Activated CD8-positive, alpha-beta T cell treated with anti-CD3 and anti-CD28 coated beads for 36 hours (primary cell): Measurements from ENCODE around the gene IGF2BP3. TPM values are rescaled to one million over a fixed set of nuclear protein-coding genes. Genes with fewer than 3 reads are reported as not detected.

ENCODE experiments used
- ATAC-seq: fragments of 200-7000 bp; cut with Tn5 transposase; one replicate; pipeline ENCODE4 v1.10.0; 2021; ENCODE audit warnings: mild to moderate bottlenecking, moderate library complexity
- CTCF ChIA-PET: fragments of 350-600 bp; sonication (Branson Sonifier 250); formaldehyde crosslinking; loops from one replicate; lab custom pipeline; 2021; ENCODE audit warnings: antibody characterized with exemption; lab: Charles Lee
- POLR2A ChIA-PET: fragments of 350-600 bp; sonication (Branson Sonifier 250); formaldehyde crosslinking; loops from one replicate; lab custom pipeline; 2021; ENCODE audit warnings: antibody characterized with exemption; lab: Charles Lee
- DNase-seq: peaks from one replicate; pipeline ENCODE4 v3.0.0-alpha.2; 2020
- H3K27ac Mint-ChIP-seq: one replicate; pipeline ENCODE4 v1.8.0; 2021; ENCODE audit warnings: mild to moderate bottlenecking, mixed read lengths
- H3K27me3 Mint-ChIP-seq: one replicate; pipeline ENCODE4 v1.8.0; 2021; ENCODE audit warnings: mixed read lengths
- H3K36me3 Mint-ChIP-seq: one replicate; pipeline ENCODE4 v1.8.0; 2021; ENCODE audit warnings: low read depth, mixed read lengths
- H3K4me1 Mint-ChIP-seq: one replicate; pipeline ENCODE4 v1.8.0; 2021; ENCODE audit warnings: low read depth, mixed read lengths
- H3K4me3 Mint-ChIP-seq: one replicate; pipeline ENCODE4 v1.8.0; 2021; ENCODE audit warnings: mild to moderate bottlenecking, moderate library complexity, mixed read lengths
- H3K9me3 Mint-ChIP-seq: one replicate; pipeline ENCODE4 v1.8.0; 2021; ENCODE audit warnings: mixed read lengths
- CTCF ChIP-seq: fragments of 200-600 bp; IDR thresholded peaks from one replicate; pipeline ENCODE4 v1.8.0; 2022; ENCODE audit warnings: antibody characterized with exemption, mild to moderate bottlenecking
- intact Hi-C: fragments of 100-400 bp; cut with micrococcal nuclease; formaldehyde crosslinking; loops from one replicate; pipeline ENCODE4 v1.10.0; 2022
- total RNA-seq, 2 experiments: library from RNA; stranded (reverse); gene quantifications; one replicate each; pipeline ENCODE4 v1.2.3, GENCODE V29; 2021

The IGF2BP3 gene
- total RNA-seq, 2 experiments from 2014 or later = 0.61 to 1.1 TPM

GRCh38 chr7:23347033-23347681, 123.1 kb downstream of the IGF2BP3 start:
- H3K4me1 Mint-ChIP-seq = peaks cover 44% of the 10 kb centered on the region
- H3K27ac Mint-ChIP-seq = peak overlapping the region; percentile 37
- H3K36me3 Mint-ChIP-seq = no peaks in the 10 kb centered on the region
- peak overlapping the region; percentile 24 for H3K4me3 Mint-ChIP-seq
- ChIA-PET CTCF (interaction anchor here (0.7 to 6.1 kb wide), 10 partner anchors 11 to 198 kb away, joined by 3 to 57 read pairs (median 5); no protein-coding TSS in a partner anchor), POLR2A (interaction anchor here (0.9 to 1.2 kb wide), 3 partner anchors 34 to 194 kb away, joined by 3 to 4 read pairs (median 3); no protein-coding TSS in a partner anchor)
- no peaks in the 10 kb centered on the region for H3K9me3 Mint-ChIP-seq
- H3K27me3 Mint-ChIP-seq = no peaks in the 10 kb centered on the region
- ATAC-seq (no peak), DNase-seq (no peak)
- no peak for TF ChIP-seq CTCF
- intact Hi-C loops = loop anchor here (5.0 kb wide), 1 partner anchor 70 kb away; no protein-coding TSS in a partner anchor

GRCh38 chr7:23346316-23346715, 124.0 kb downstream of the IGF2BP3 start:
- H3K27me3 Mint-ChIP-seq = no peaks in the 10 kb centered on the region
- ChIA-PET POLR2A (interaction anchor here (1.2 to 1.7 kb wide), 3 partner anchors 30 to 73 kb away, joined by 3 to 4 read pairs (median 4); partner anchors contain the start of gene MALSU1), CTCF (interaction anchor here (0.6 to 6.1 kb wide), 15 partner anchors 10 to 199 kb away, joined by 3 to 57 read pairs (median 4); partner anchors contain the start of gene MALSU1)
- H3K36me3 Mint-ChIP-seq = no peaks in the 10 kb centered on the region
- DNase-seq = peak; percentile 19
- peak overlapping the region; percentile 87 for H3K27ac Mint-ChIP-seq
- TF ChIP-seq CTCF = peak; percentile 29
- intact Hi-C loops = loop anchor here (5.0 kb wide), 1 partner anchor 69 kb away; no protein-coding TSS in a partner anchor
- peaks cover 38% of the 10 kb centered on the region for H3K4me1 Mint-ChIP-seq
- no peaks in the 10 kb centered on the region for H3K9me3 Mint-ChIP-seq
- peak; percentile 89 for ATAC-seq
- H3K4me3 Mint-ChIP-seq = peak overlapping the region; percentile 69

GRCh38 chr7:23345601-23346000, 124.7 kb downstream of the IGF2BP3 start:
- no peak for TF ChIP-seq CTCF
- H3K4me3 Mint-ChIP-seq = peak overlapping the region; percentile 69
- no peak for ATAC-seq
- ChIA-PET CTCF (interaction anchor here (0.7 to 6.1 kb wide), 13 partner anchors 10 to 200 kb away, joined by 3 to 57 read pairs (median 4); partner anchors contain the start of gene MALSU1), POLR2A (interaction anchor here (1.2 to 1.7 kb wide), 3 partner anchors 30 to 72 kb away, joined by 3 to 4 read pairs (median 4); partner anchors contain the start of gene MALSU1)
- no peaks in the 10 kb centered on the region for H3K9me3 Mint-ChIP-seq
- H3K27ac Mint-ChIP-seq = peak overlapping the region; percentile 87
- no peaks in the 10 kb centered on the region for H3K27me3 Mint-ChIP-seq
- intact Hi-C loops = loop anchor here (5.0 kb wide), 1 partner anchor 68 kb away; no protein-coding TSS in a partner anchor
- H3K36me3 Mint-ChIP-seq = no peaks in the 10 kb centered on the region
- peaks cover 33% of the 10 kb centered on the region for H3K4me1 Mint-ChIP-seq
- DNase-seq = no peak

GRCh38 chr7:23343806-23344475, 126.3 kb downstream of the IGF2BP3 start:
- H3K27me3 Mint-ChIP-seq = no peaks in the 10 kb centered on the region
- H3K9me3 Mint-ChIP-seq = no peaks in the 10 kb centered on the region
- ChIA-PET CTCF (interaction anchor here (0.7 to 1.8 kb wide), 6 partner anchors 11 to 71 kb away, joined by 3 to 13 read pairs (median 4); no protein-coding TSS in a partner anchor), POLR2A (no interaction called here)
- peaks cover 32% of the 10 kb centered on the region for H3K4me1 Mint-ChIP-seq
- no peaks in the 10 kb centered on the region for H3K36me3 Mint-ChIP-seq
- intact Hi-C loops = no loop called here
- no peak overlapping the region for H3K4me3 Mint-ChIP-seq
- ATAC-seq (no peak), DNase-seq (no peak)
- no peak overlapping the region for H3K27ac Mint-ChIP-seq
- TF ChIP-seq CTCF = no peak
